K562 (cell line): Measurements from ENCODE around the gene HIVEP3. TPM values are rescaled to one million over a fixed set of nuclear protein-coding genes. Genes with fewer than 3 reads are reported as not detected.

Experiments
- ATAC-seq: fragments of 200-7000 bp; cut with Tn5 transposase; 3 replicates; pipeline ENCODE4 v1.9.1; 2020; ENCODE audit warnings: moderate library complexity
- BruUV-seq: library from RNA; stranded (reverse); fragments of 400-500 nt; replicated peaks from 2 replicates; lab custom pipeline; 2021; lab: Mats Ljungman, UMichigan
- CTCF ChIA-PET: fragments of 300-600 bp; formaldehyde crosslinking; extraction: SDS; loops from one replicate; lab custom pipeline; 2021; ENCODE audit warnings: low intra/inter-chr PET ratio; lab: Yijun Ruan, JAX
- POLR2A ChIA-PET: fragments of 300-600, 350-650 bp; sonication (Branson Sonifier 250); formaldehyde crosslinking; extraction: SDS; loops from one replicate; lab custom pipeline; 2021; ENCODE audit warnings: antibody characterized with exemption, inconsistent platforms; lab: Yijun Ruan, JAX
- DNase-seq, 4 experiments: peaks; one replicate each; pipeline versions ENCODE4 v3.0.0 to v3.0.0-alpha.2; 2011 to 2018; ENCODE audit warnings: low spot score in 3 of 4, mixed read lengths in 3 of 4; ENCODE audit errors: extremely low read depth in 1 of 4
- FAIRE-seq: peaks from 2 replicates; lab custom pipeline; 2011; peaks lifted over from hg19 to GRCh38; lab: Jason Lieb, UNC
- H2AFZ ChIP-seq: 2 replicates; pipeline ENCODE4 v1.6.0; 2011; ENCODE audit warnings: low read depth, low read length, control low read depth, inconsistent platforms
- H3K27ac ChIP-seq: fragments of 200-600 bp; 3 replicates; pipeline ENCODE4 v1.8.0; 2011; ENCODE audit warnings: low read depth, mild to moderate bottlenecking, control low read depth, inconsistent platforms, low read length, moderate library complexity, mixed read lengths; ENCODE audit errors: extremely low read depth
- H3K27me3 ChIP-seq, 2 experiments: fragments of 300-600 bp in 1 of 2; 2 replicates in 1 of 2; 3 replicates in 1 of 2; pipeline versions ENCODE4 v1.6.0 to v1.8.0; 2011; ENCODE audit warnings: inconsistent platforms in 2 of 2, low read length in 2 of 2, mild to moderate bottlenecking in 1 of 2, mixed read lengths in 1 of 2, moderate library complexity in 1 of 2; ENCODE audit not compliant: control insufficient read depth in 2 of 2, insufficient read depth in 2 of 2
- H3K36me3 ChIP-seq: fragments of 300-600 bp; 3 replicates; pipeline ENCODE4 v1.8.0; 2011; ENCODE audit warnings: mild to moderate bottlenecking, low read length, inconsistent platforms; ENCODE audit not compliant: control insufficient read depth, insufficient read depth
- H3K4me1 ChIP-seq, 2 experiments: fragments of 200-600 bp in 1 of 2; replicated peaks in 1 of 2; 2 replicates in 1 of 2; 3 replicates in 1 of 2; pipeline versions ENCODE4 v1.5.1 to v1.8.0; 2011; ENCODE audit warnings: inconsistent platforms in 2 of 2, low read length in 2 of 2, mild to moderate bottlenecking in 1 of 2, mixed read lengths in 1 of 2, moderate library complexity in 1 of 2; ENCODE audit not compliant: control insufficient read depth in 2 of 2, insufficient read depth in 2 of 2
- H3K4me2 ChIP-seq: 2 replicates; pipeline ENCODE4 v1.6.1; 2011; ENCODE audit warnings: low read length, control low read depth, inconsistent platforms, mixed read lengths; ENCODE audit not compliant: insufficient read depth
- H3K4me3 ChIP-seq: fragments of 200-600 bp; sonication (generic), shearing (Covaris generic); 2 replicates; pipeline ENCODE4 v1.5.1; 2016; ENCODE audit warnings: control low read depth, inconsistent platforms
- H3K79me2 ChIP-seq: fragments of 200-600 bp; 3 replicates; pipeline ENCODE4 v1.8.0; 2011; ENCODE audit warnings: low read length, inconsistent platforms; ENCODE audit not compliant: control insufficient read depth, insufficient read depth
- H3K9ac ChIP-seq, 2 experiments: 2 replicates each; pipeline versions ENCODE4 v1.6.0 to v1.6.1; 2011; ENCODE audit warnings: low read depth in 2 of 2, low read length in 2 of 2, control low read depth in 1 of 2, inconsistent platforms in 1 of 2, mild to moderate bottlenecking in 1 of 2, mixed read lengths in 1 of 2; ENCODE audit not compliant: insufficient read depth in 1 of 2
- H3K9me1 ChIP-seq: one replicate; pipeline ENCODE4 v1.6.0; 2011; ENCODE audit warnings: inconsistent platforms, mild to moderate bottlenecking, low read length, moderate library complexity; ENCODE audit not compliant: control insufficient read depth, insufficient read depth
- H3K9me3 ChIP-seq: replicated peaks from 2 replicates; pipeline ENCODE4 v1.5.1; 2011; ENCODE audit warnings: low read depth, low read length, inconsistent platforms; ENCODE audit not compliant: control insufficient read depth, insufficient read depth
- H4K20me1 ChIP-seq: replicated peaks from 2 replicates; pipeline ENCODE4 v1.6.1; 2011; ENCODE audit warnings: low read length, inconsistent platforms, mixed read lengths; ENCODE audit not compliant: control insufficient read depth, insufficient read depth
- CREB1 ChIP-seq, 2 experiments: sonication (generic) in 1 of 2; formaldehyde crosslinking in 1 of 2; IDR thresholded peaks; 2 replicates each; pipeline versions ENCODE4 v1.6.1 to v1.8.0; 2012 to 2022; ENCODE audit warnings: inconsistent platforms in 1 of 2, mild to moderate bottlenecking in 1 of 2, missing genetic modification reagents in 1 of 2, moderate library complexity in 1 of 2
- MITF ChIP-seq: IDR thresholded peaks from 2 replicates; pipeline ENCODE4 v1.6.1; 2014; ENCODE audit warnings: antibody characterized with exemption
- NCOA6 ChIP-seq: fragments of 450-650 bp; IDR thresholded peaks from 2 replicates; pipeline ENCODE4 v1.6.1; 2017; ENCODE audit warnings: mild to moderate bottlenecking
- NEUROD1 ChIP-seq: fragments of 150-350 bp; IDR thresholded peaks from 2 replicates; pipeline ENCODE4 v1.6.1; 2014; ENCODE audit warnings: borderline replicate concordance, low read length, low read depth; ENCODE audit not compliant: partially characterized antibody
- PCBP2 ChIP-seq: fragments of 200-400 bp; formaldehyde crosslinking; IDR thresholded peaks from 2 replicates; pipeline ENCODE4 v1.6.1; 2018; ENCODE audit warnings: low read length, low read depth, mild to moderate bottlenecking, moderate library complexity; ENCODE audit not compliant: poor library complexity, severe bottlenecking
- STAG1 ChIP-seq: sonication (generic); formaldehyde crosslinking; IDR thresholded peaks from 2 replicates; pipeline ENCODE4 v1.5.0; 2020; ENCODE audit warnings: missing genetic modification reagents, borderline replicate concordance
- TAF15 ChIP-seq: fragments of 200-400 bp; formaldehyde crosslinking; IDR thresholded peaks from 2 replicates; pipeline ENCODE4 v1.6.1; 2017; ENCODE audit warnings: mild to moderate bottlenecking, low read depth, low read length, moderate library complexity
- XRCC5 ChIP-seq: fragments of 200-400 bp; formaldehyde crosslinking; IDR thresholded peaks from 2 replicates; pipeline ENCODE4 v1.6.1; 2017; ENCODE audit warnings: low read depth, mild to moderate bottlenecking, low read length
- ZBTB17 ChIP-seq: fragments of 450-650 bp; formaldehyde crosslinking; IDR thresholded peaks from 2 replicates; pipeline ENCODE4 v1.4.0; 2020; ENCODE audit warnings: mild to moderate bottlenecking
- ZFP36 ChIP-seq: fragments of 150-350 bp; IDR thresholded peaks from 2 replicates; pipeline ENCODE4 v1.6.1; 2018; ENCODE audit warnings: low read length, low read depth; ENCODE audit not compliant: partially characterized antibody
- ZNF124 ChIP-seq: sonication (generic); formaldehyde crosslinking; IDR thresholded peaks from 2 replicates; pipeline ENCODE4 v1.8.1; 2022; ENCODE audit warnings: missing genetic modification reagents
- ZNF217 ChIP-seq: sonication (generic); formaldehyde crosslinking; IDR thresholded peaks from 2 replicates; pipeline ENCODE4 v1.8.0; 2022; ENCODE audit warnings: mild to moderate bottlenecking, missing genetic modification reagents
- ZNF407 ChIP-seq: fragments of 450-650 bp; IDR thresholded peaks from 2 replicates; pipeline ENCODE4 v1.6.1; 2016; ENCODE audit warnings: low read depth
- ZNF778 ChIP-seq: fragments of 450-650 bp; formaldehyde crosslinking; IDR thresholded peaks from 2 replicates; pipeline ENCODE4 v1.4.0; 2020; ENCODE audit warnings: mild to moderate bottlenecking, moderate library complexity
- ZSCAN29 ChIP-seq: fragments of 450-650 bp; IDR thresholded peaks from 2 replicates; pipeline ENCODE4 v1.6.1; 2017
- WGBS: fragments of 100-300 bp; shearing (Covaris generic); methylation state at CpG from one replicate; pipeline ENCODE4 v1.1.6; 2016; ENCODE audit warnings: low coverage, mixed read lengths; ENCODE audit not compliant: insufficient coverage; ENCODE audit errors: missing lambda C conversion rate; 5-methylcytosine and 5-hydroxymethylcytosine counted together
- in situ Hi-C: fragments of 300-500 bp; cut with MboI; formaldehyde crosslinking; loops from 4 replicates; pipeline ENCODE4 v1.15.0; 2018; ENCODE audit warnings: inconsistent platforms, mixed read lengths
- intact Hi-C: fragments of 100-400 bp; cut with micrococcal nuclease; formaldehyde crosslinking; loops from 2 replicates; pipeline ENCODE4 v1.14.2; 2022
- polyA plus RNA-seq, 8 experiments: library from polyadenylated mRNA; depleted of rRNA in 4 of 8; stranded (reverse) in 5 of 8; unstranded in 3 of 8; fragments of >200 nt; fragmentation: Nextera tagmentation in 2 of 8; fragmentation: Illumina TruSeq in 1 of 8; extraction: Ambion mirVana in 2 of 8; extraction: Trizol in 1 of 8; gene quantifications; 2 replicates each; pipeline versions ENCODE4 v1.2.1 to v1.2.3, GENCODE V29; 2011 to 2014; ENCODE audit warnings: inconsistent platforms in 1 of 8, missing spikeins in 1 of 8
- total RNA-seq, 7 experiments: library from RNA; depleted of rRNA in 6 of 7; stranded (reverse); fragments of >200 nt in 6 of 7; fragmentation: Illumina TruSeq in 2 of 7; extraction: Trizol in 2 of 7; gene quantifications; 2 replicates each; pipeline versions ENCODE4 v1.2.1 to v1.2.3, GENCODE V29; 2011 to 2021; ENCODE audit warnings: low replicate concordance in 1 of 7

The HIVEP3 gene
- total and polyA plus RNA-seq, 9 of the 15 experiments (the other 6 are each of a cell fraction or from before 2014, with no cell fraction given): 0.09 to 0.58 (median 0.34) TPM; not detected in 1

GRCh38 chr1:41587791-41588190 is 330.9 kb downstream of the HIVEP3 start:
- ChIA-PET POLR2A (no interaction called here), CTCF (no interaction called here)
- Histone ChIP-seq H3K4me3 (no peak overlapping the region), H3K4me2 (no peak overlapping the region), H3K79me2 (no peaks in the 10 kb centered on the region), H3K27ac (no peak overlapping the region), H3K9ac (no peak overlapping the region), H3K36me3 (no peaks in the 10 kb centered on the region), H3K4me1 (peaks cover 0 to 4% of the 10 kb centered on the region in 2 experiments; a peak in 1 of 5 replicates), H3K27me3 (peaks cover 21 to 69% of the 10 kb centered on the region in 2 experiments), H2AFZ (no peak overlapping the region), H3K9me1 (no peaks in the 10 kb centered on the region), H4K20me1 (no peaks in the 10 kb centered on the region; the same call in 1 of the 2 replicates), H3K9me3 (no peaks in the 10 kb centered on the region)
- intact Hi-C loops: no loop called here
- no TSS peak for BruUV-seq
- DNase-seq (no peak), ATAC-seq (no peak), FAIRE-seq (no peak)
- in situ Hi-C loops: no loop called here
- 0% methylated on average over 7 of the region's 7 CpGs for WGBS
- TF ChIP-seq ZNF124 (CRISPR knock-in tag) (no peak), PCBP2 (no peak), MITF (no peak), ZNF407 (no peak), STAG1 (CRISPR knock-in tag) (no peak), ZNF778 (CRISPR knock-in tag) (no peak), ZNF217 (CRISPR knock-in tag) (no peak), CREB1 (IDR thresholded peaks at IDR 0.05) (no peak), CREB1 (CRISPR knock-in tag; IDR thresholded peaks at IDR 0.05) (no peak), XRCC5 (no peak), NCOA6 (no peak), TAF15 (no peak), ZFP36 (no peak), ZSCAN29 (no peak), ZBTB17 (no peak), NEUROD1 (no peak)
